K562 (cell line): ENCODE data around the gene PRRT1. TPM values are rescaled to one million over a fixed set of nuclear protein-coding genes. Genes with fewer than 3 reads are reported as not detected.
A peak's percentile ranks its signal among the peaks of the same experiment; 100 is the strongest.

ENCODE experiments used
- CBX1 ChIP-seq: sonication (generic); IDR thresholded peaks from 2 replicates; pipeline ENCODE4 v1.6.1; 2016; ENCODE audit warnings: antibody characterized with exemption, low read depth, mild to moderate bottlenecking
- ELF4 ChIP-seq: fragments of 450-650 bp; formaldehyde crosslinking; IDR thresholded peaks from 2 replicates; pipeline ENCODE4 v1.4.0; 2022; ENCODE audit warnings: missing genetic modification characterization
- EZH2 ChIP-seq: IDR thresholded peaks from 2 replicates; pipeline ENCODE4 v1.6.1; 2012; ENCODE audit warnings: low read depth, mild to moderate bottlenecking, inconsistent platforms, low read length, borderline replicate concordance
- FOXJ3 ChIP-seq: sonication (generic); formaldehyde crosslinking; IDR thresholded peaks from 2 replicates; pipeline ENCODE4 v1.4.0; 2020; ENCODE audit warnings: mild to moderate bottlenecking, missing genetic modification reagents
- FOXO4 ChIP-seq: fragments of 450-650 bp; formaldehyde crosslinking; IDR thresholded peaks from 2 replicates; pipeline ENCODE4 v1.4.0; 2020; ENCODE audit warnings: mild to moderate bottlenecking, moderate library complexity
- GATAD2B ChIP-seq: fragments of 450-650 bp; IDR thresholded peaks from 2 replicates; pipeline ENCODE4 v1.6.1; 2017; ENCODE audit warnings: mild to moderate bottlenecking, borderline replicate concordance
- HSF4 ChIP-seq: fragments of 250-450 bp; sonication (Bioruptor Pico); IDR thresholded peaks from 2 replicates; pipeline ENCODE4 v2.1.2; 2022; ENCODE audit warnings: mild to moderate bottlenecking, moderate library complexity, borderline replicate concordance
- KAT7 ChIP-seq: sonication (generic); formaldehyde crosslinking; IDR thresholded peaks from 2 replicates; pipeline ENCODE4 v1.8.0; 2022; ENCODE audit warnings: missing genetic modification reagents, mild to moderate bottlenecking, borderline replicate concordance
- KDM5B ChIP-seq: fragments of 200-600 bp; sonication (generic); IDR thresholded peaks from 2 replicates; pipeline ENCODE4 v1.6.1; 2012; ENCODE audit warnings: low read depth, mild to moderate bottlenecking, moderate library complexity, low read length, control low read depth, inconsistent platforms; ENCODE audit not compliant: insufficient replicate concordance
- MYNN ChIP-seq, 2 experiments: sonication (generic); formaldehyde crosslinking in 1 of 2; IDR thresholded peaks; 2 replicates each; pipeline versions ENCODE4 v1.5.0 to v1.6.1; 2016 to 2020; ENCODE audit warnings: antibody characterized with exemption in 1 of 2, missing genetic modification reagents in 1 of 2
- NEUROD1 ChIP-seq: fragments of 150-350 bp; IDR thresholded peaks from 2 replicates; pipeline ENCODE4 v1.6.1; 2014; ENCODE audit warnings: borderline replicate concordance, low read length, low read depth; ENCODE audit not compliant: partially characterized antibody
- NUFIP1 ChIP-seq: fragments of 450-650 bp; IDR thresholded peaks from 2 replicates; pipeline ENCODE4 v1.6.1; 2018; ENCODE audit not compliant: partially characterized antibody
- POLR2H ChIP-seq: IDR thresholded peaks from 2 replicates; pipeline ENCODE4 v1.6.1; 2016; ENCODE audit warnings: missing genetic modification characterization, low read depth, mild to moderate bottlenecking, control low read depth, missing compliant biosample characterization, moderate library complexity
- RAD21 ChIP-seq, 2 experiments: fragments of 250-450 bp in 1 of 2; fragments of 450-650 bp in 1 of 2; sonication (Bioruptor Pico) in 1 of 2; formaldehyde crosslinking in 1 of 2; IDR thresholded peaks in 1 of 2; conservative IDR thresholded peaks in 1 of 2; 2 replicates each; pipeline versions ENCODE4 v1.4.0 to v1.8.0; 2020 to 2022; ENCODE audit warnings: mild to moderate bottlenecking in 2 of 2, moderate library complexity in 1 of 2
- TCF7L2 ChIP-seq: fragments of 150-350 bp; IDR thresholded peaks from 2 replicates; pipeline ENCODE4 v1.6.1; 2016; ENCODE audit warnings: low read depth, mild to moderate bottlenecking, low read length, moderate library complexity
- WHSC1 ChIP-seq: IDR thresholded peaks from one replicate; pipeline ENCODE4 v1.6.1; 2012; ENCODE audit warnings: low read length, control low read depth, inconsistent platforms
- ZNF408 ChIP-seq: fragments of 250-450 bp; sonication (Bioruptor Pico); IDR thresholded peaks from 2 replicates; pipeline ENCODE4 v1.4.0; 2020; ENCODE audit warnings: low read depth, mild to moderate bottlenecking, moderate library complexity
- ZNF512 ChIP-seq: IDR thresholded peaks from 2 replicates; pipeline ENCODE4 v1.6.1; 2016; ENCODE audit warnings: missing genetic modification characterization, missing compliant biosample characterization
- polyA plus RNA-seq, 8 experiments: library from polyadenylated mRNA; depleted of rRNA in 4 of 8; stranded (reverse) in 5 of 8; unstranded in 3 of 8; fragments of >200 nt; fragmentation: Nextera tagmentation in 2 of 8; fragmentation: Illumina TruSeq in 1 of 8; extraction: Ambion mirVana in 2 of 8; extraction: Trizol in 1 of 8; gene quantifications; 2 replicates each; pipeline versions ENCODE4 v1.2.1 to v1.2.3, GENCODE V29; 2011 to 2014; ENCODE audit warnings: inconsistent platforms in 1 of 8, missing spikeins in 1 of 8
- total RNA-seq, 7 experiments: library from RNA; depleted of rRNA in 6 of 7; stranded (reverse); fragments of >200 nt in 6 of 7; fragmentation: Illumina TruSeq in 2 of 7; extraction: Trizol in 2 of 7; gene quantifications; 2 replicates each; pipeline versions ENCODE4 v1.2.1 to v1.2.3, GENCODE V29; 2011 to 2021; ENCODE audit warnings: low replicate concordance in 1 of 7
- TF ChIP-seq, protein P1 (sequence below): fragments of 250-450 bp; sonication (Bioruptor Pico); IDR thresholded peaks from 2 replicates; pipeline ENCODE4 v1.4.0; 2020; ENCODE audit warnings: borderline replicate concordance
- TF ChIP-seq, protein P2 (sequence below): fragments of 450-650 bp; IDR thresholded peaks from 2 replicates; pipeline ENCODE4 v1.6.1; 2016; ENCODE audit warnings: mild to moderate bottlenecking

The PRRT1 gene
- total and polyA plus RNA-seq, 9 of the 15 experiments (the other 6 are each of a cell fraction or from before 2014, with no cell fraction given), result 0.14 to 3.5 (median 0.41) TPM

GRCh38 chr6:32177183-32177787 is 25.5 kb upstream of the PRRT1 start (continued):
- TF ChIP-seq ZNF512 (tag) (no peak), RAD21 (CRISPR knock-in tag; conservative IDR thresholded peaks at IDR 0.05 in 1 of 2, IDR thresholded peaks at IDR 0.05 in 1 of 2) (no peak; a peak in 1 of 4 replicates), MYNN (IDR thresholded peaks at IDR 0.05) (no peak), MYNN (CRISPR knock-in tag; IDR thresholded peaks at IDR 0.05) (no peak), ZNF408 (no peak), FOXJ3 (CRISPR knock-in tag) (no peak), GATAD2B (no peak; the same call in 1 of the 2 replicates), WHSC1 (no peak), NUFIP1 (no peak), EZH2 (no peak), POLR2H (peak; percentile 80), CBX1 (no peak), FOXO4 (CRISPR knock-in tag) (no peak), ELF4 (CRISPR knock-in tag) (no peak), HSF4 (no peak), KDM5B (no peak), KAT7 (CRISPR knock-in tag) (peak; percentile 66; the same call in 1 of the 2 replicates), TCF7L2 (no peak), NEUROD1 (no peak)
- TF ChIP-seq, protein P1, sequence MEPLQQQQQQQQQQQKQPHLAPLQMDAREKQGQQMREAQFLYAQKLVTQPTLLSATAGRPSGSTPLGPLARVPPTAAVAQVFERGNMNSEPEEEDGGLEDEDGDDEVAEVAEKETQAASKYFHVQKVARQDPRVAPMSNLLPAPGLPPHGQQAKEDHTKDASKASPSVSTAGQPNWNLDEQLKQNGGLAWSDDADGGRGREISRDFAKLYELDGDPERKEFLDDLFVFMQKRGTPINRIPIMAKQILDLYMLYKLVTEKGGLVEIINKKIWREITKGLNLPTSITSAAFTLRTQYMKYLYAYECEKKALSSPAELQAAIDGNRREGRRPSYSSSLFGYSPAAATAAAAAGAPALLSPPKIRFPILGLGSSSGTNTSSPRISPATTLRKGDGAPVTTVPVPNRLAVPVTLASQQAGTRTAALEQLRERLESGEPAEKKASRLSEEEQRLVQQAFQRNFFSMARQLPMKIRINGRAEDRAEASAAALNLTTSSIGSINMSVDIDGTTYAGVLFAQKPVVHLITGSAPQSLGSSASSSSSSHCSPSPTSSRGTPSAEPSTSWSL (CRISPR knock-in tag), result 0 out of 2 replicates have a peak, but pooled peaks have one; percentile 72
- TF ChIP-seq, protein P2, sequence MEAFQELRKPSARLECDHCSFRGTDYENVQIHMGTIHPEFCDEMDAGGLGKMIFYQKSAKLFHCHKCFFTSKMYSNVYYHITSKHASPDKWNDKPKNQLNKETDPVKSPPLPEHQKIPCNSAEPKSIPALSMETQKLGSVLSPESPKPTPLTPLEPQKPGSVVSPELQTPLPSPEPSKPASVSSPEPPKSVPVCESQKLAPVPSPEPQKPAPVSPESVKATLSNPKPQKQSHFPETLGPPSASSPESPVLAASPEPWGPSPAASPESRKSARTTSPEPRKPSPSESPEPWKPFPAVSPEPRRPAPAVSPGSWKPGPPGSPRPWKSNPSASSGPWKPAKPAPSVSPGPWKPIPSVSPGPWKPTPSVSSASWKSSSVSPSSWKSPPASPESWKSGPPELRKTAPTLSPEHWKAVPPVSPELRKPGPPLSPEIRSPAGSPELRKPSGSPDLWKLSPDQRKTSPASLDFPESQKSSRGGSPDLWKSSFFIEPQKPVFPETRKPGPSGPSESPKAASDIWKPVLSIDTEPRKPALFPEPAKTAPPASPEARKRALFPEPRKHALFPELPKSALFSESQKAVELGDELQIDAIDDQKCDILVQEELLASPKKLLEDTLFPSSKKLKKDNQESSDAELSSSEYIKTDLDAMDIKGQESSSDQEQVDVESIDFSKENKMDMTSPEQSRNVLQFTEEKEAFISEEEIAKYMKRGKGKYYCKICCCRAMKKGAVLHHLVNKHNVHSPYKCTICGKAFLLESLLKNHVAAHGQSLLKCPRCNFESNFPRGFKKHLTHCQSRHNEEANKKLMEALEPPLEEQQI, result no peak
